Measurements from ENCODE around the gene MYL2.

DNA sequence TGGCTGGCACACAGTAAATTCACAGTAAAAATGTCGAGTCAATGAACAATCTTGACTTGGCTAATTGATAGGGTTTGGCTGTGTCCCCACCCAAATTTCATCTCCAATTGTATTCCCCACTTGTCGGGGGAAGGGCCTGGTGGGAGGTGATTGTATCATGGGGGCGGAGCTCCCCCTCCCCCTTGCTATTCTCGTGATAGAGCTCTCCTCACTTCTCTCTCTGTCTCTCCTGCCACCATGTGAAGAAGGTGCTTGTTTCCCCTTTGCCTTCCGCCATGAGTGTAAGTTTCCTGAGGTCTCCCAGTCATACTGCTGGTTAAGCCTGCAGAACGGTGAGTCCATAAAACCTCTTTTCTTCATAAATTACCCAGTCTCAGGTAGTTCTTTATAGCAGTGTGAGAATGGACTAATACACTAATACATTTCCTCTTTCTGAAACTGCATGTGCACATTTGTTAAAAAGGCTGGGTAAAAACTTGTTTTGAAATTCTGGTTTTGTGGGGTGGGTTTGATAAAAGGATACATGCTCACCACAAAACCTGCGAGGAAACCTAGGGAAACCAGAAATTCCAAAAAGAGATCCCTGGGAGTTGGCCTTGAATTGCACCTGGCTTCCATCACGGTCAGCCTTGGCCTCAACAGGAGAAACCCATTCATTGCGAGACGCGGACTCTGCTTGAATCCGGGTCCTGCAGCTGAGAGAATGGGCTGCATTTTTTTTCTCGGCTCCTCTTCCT is 16.2 kb upstream of the MYL2 start:
- TF ChIP-seq BHLHE40 (IDR thresholded peaks at IDR 0.05; ENCODE audit: borderline replicate concordance), result no peak
- TF ChIP-seq CTBP1 (IDR thresholded peaks at IDR 0.05; ENCODE audit: borderline replicate concordance), result no peak
- TF ChIP-seq FOXM1 (IDR thresholded peaks at IDR 0.05; ENCODE audit: borderline replicate concordance), result no peak
- TF ChIP-seq SP1 (IDR thresholded peaks at IDR 0.05), result no peak
- TF ChIP-seq FOXA1 (IDR thresholded peaks at IDR 0.05), result no peak
- TF ChIP-seq NFRKB (IDR thresholded peaks at IDR 0.05), result no peak
- no peak for TF ChIP-seq SUZ12 (IDR thresholded peaks at IDR 0.05)
- no peak for TF ChIP-seq ZNF384 (IDR thresholded peaks at IDR 0.05)
- TF ChIP-seq PKNOX1 (IDR thresholded peaks at IDR 0.05), result no peak
- TF ChIP-seq L3MBTL2 (conservative IDR thresholded peaks at IDR 0.05), result no peak
- no peak for TF ChIP-seq LEF1 (IDR thresholded peaks at IDR 0.05; ENCODE audit: borderline replicate concordance)
- TF ChIP-seq TARDBP (IDR thresholded peaks at IDR 0.05), result no peak
- no peak for TF ChIP-seq ARNT (IDR thresholded peaks at IDR 0.05)
- no peak for TF ChIP-seq HDGF (IDR thresholded peaks at IDR 0.05; ENCODE audit: borderline replicate concordance)

Measured in HEK293T (cell line).